NT2/D1 (cell line): ENCODE results near the gene SMIM26.
A peak's percentile ranks its signal among the peaks of the same experiment; 100 is the strongest.
"Not testable (repeated sequence)": the region's sequence is repeated elsewhere in the genome, so short reads cannot be mapped to it uniquely, and the experiment has no call there.

Experiments
- DNase-seq: peaks from one replicate; pipeline ENCODE4 v3.0.0-alpha.2; 2011; ENCODE audit warnings: low read depth, low spot score
- H3K27me3 ChIP-seq: 2 replicates; pipeline ENCODE4 v1.6.0; 2011; ENCODE audit warnings: mild to moderate bottlenecking; ENCODE audit not compliant: insufficient read length, insufficient read depth
- H3K36me3 ChIP-seq: 2 replicates; pipeline ENCODE4 v1.6.1; 2011; ENCODE audit warnings: mild to moderate bottlenecking, low read length, mixed read lengths; ENCODE audit not compliant: insufficient read depth, insufficient read length
- H3K4me1 ChIP-seq: 2 replicates; pipeline ENCODE4 v1.5.1; 2011; ENCODE audit not compliant: insufficient read depth, insufficient read length
- H3K4me3 ChIP-seq: 2 replicates; pipeline ENCODE4 v1.5.1; 2011; ENCODE audit warnings: low read depth; ENCODE audit not compliant: insufficient read length
- H3K9ac ChIP-seq: 2 replicates; pipeline ENCODE4 v1.6.0; 2011; ENCODE audit warnings: low read depth; ENCODE audit not compliant: insufficient read length
- H3K9me3 ChIP-seq: 2 replicates; pipeline ENCODE4 v1.5.1; 2011; ENCODE audit warnings: mild to moderate bottlenecking, low read length; ENCODE audit not compliant: insufficient read depth
- SUZ12 ChIP-seq: IDR thresholded peaks from 2 replicates; pipeline ENCODE4 v1.6.1; 2011; ENCODE audit not compliant: insufficient read length, insufficient read depth; ENCODE audit errors: extremely low read depth
- YY1 ChIP-seq: IDR thresholded peaks from 2 replicates; pipeline ENCODE4 v1.6.1; 2011; ENCODE audit not compliant: insufficient read length, insufficient read depth
- ZNF274 ChIP-seq: IDR thresholded peaks from 2 replicates; pipeline ENCODE4 v1.6.1; 2011; ENCODE audit warnings: mild to moderate bottlenecking, low read depth, low read length

The SMIM26 gene, protein sequence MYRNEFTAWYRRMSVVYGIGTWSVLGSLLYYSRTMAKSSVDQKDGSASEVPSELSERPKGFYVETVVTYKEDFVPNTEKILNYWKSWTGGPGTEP

DNA sequence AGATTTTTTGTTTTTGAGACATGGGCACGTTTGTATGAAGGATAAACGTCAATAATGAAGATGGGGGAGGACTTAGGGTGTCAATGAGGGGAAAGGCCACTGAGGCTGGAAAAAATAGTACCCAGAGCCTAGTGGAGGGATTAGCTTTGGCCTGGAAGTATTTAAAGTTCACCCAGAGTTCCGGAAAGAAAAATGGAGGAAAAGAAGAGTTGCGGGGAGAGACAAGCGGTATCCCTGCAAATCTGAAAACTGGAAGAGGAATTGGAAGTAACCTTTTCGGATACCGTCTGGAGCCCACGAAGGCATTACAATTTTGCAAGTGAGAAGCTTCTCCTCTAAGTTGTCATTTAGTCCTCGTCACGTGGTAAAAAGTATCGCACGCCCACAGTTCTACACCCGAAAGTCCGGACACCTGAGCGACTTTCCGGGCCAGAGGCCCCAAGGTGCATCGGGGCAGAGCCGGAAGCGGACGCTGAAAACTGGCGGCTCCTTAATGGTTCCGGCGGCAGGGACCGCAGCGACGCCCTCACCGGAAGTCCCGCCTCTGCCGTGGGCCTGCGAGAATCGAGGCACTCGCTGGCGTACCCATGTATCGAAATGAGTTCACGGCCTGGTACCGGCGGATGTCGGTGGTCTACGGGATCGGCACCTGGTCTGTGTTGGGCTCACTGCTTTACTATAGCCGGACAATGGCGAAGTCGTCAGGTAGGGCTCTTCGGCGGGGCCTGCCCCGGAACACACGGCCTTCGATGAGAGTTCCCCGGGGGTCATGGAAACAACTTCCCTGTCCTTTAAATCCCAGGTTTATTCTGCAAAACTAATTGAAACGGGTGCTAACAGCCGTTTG lies at the start of gene SMIM26:
TSS of gene SMIM26 (plus strand) at position 541 of the 847 bp plus-strand sequence. CDS start at position 588, 47 bp downstream.
- peaks cover 31% of the 10 kb centered on the region for H3K36me3 ChIP-seq
- peak; percentile 75 for DNase-seq
- TF ChIP-seq ZNF274 (no peak), YY1 (no peak), SUZ12 (no peak)

DNA sequence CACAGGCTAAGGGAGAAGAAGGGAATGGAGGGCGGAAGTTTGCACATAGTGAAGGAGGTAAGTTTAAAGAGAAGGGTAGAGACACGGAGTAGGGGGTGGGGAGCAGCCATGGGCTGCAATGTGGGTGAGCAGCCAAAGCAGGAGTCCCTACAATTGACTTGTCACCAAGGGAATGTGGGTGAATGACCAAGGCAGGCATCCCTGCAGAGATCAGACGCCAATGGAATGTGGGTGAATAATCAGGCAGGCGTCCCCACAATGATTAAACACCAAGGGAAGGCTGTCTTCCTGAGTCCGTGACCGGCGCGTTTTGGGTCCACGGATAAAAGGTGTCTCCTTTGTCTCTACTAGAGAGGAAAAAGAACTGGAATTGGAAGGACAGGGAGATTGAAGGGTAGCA lies 45.2 kb upstream of the SMIM26 start:
- H3K27me3 ChIP-seq, DNase-seq, H3K9me3 ChIP-seq, H3K9ac ChIP-seq, H3K4me1 ChIP-seq, H3K4me3 ChIP-seq: not testable (repeated sequence)
- H3K36me3 ChIP-seq: peaks cover 32% of the 10 kb centered on the region

More for the DNA sequence above, at the start of gene SMIM26:
- no peaks in the 10 kb centered on the region for H3K9me3 ChIP-seq
- peak within 1 kb of the TSS; percentile 87 for H3K4me3 ChIP-seq
- peak within 1 kb of the TSS; percentile 95 for H3K9ac ChIP-seq
- no peaks in the 10 kb centered on the region for H3K4me1 ChIP-seq
- H3K27me3 ChIP-seq: no peaks in the 10 kb centered on the region

DNA sequence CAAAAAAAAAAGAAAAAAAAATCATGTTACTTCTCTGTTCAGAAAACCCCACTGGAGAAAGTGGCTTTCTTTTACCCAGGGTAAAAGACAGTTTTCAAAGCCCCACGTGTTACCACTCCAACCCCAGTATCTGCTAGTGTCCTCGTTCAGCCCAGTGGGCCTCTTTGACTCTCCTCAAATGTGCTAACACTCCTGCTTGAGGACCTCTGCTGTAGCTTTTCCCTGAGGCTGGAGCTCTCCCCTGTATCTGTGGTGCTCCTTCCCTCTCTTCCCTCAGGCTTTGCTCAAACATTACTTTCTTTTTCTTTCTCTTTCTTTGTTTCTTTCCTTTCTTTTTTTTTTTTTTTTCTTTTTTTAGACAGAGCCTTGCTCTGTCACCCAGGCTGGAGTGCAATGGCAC lies 44.2 kb upstream of the SMIM26 start:
- Histone ChIP-seq H3K4me1 (no peaks in the 10 kb centered on the region), H3K36me3 (peaks cover 42% of the 10 kb centered on the region), H3K9ac (no peak overlapping the region), H3K27me3 (no peaks in the 10 kb centered on the region), H3K4me3 (no peak overlapping the region), H3K9me3 (no peaks in the 10 kb centered on the region)
- TF ChIP-seq SUZ12 (no peak), ZNF274 (no peak), YY1 (no peak)
- no peak for DNase-seq

DNA sequence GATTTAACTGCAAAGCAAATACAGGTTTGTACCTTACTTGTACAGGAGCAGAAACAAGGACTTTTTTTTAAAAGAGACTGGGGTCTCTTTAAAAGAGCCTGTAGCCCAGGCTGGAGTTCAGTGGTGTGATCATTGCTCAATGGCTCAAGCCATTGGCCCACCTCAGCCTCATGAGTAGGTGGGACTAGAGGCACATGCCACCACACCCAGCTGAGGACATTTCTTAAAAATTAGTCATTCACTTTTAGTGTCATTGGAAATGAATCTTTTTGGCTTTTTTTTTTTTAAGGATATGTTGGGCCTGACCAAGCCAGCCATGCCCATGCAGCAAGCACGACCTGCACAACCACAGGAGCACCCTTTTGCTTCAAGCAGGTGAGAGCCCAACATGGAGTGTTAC lies 42.6 kb upstream of the SMIM26 start:
- Histone ChIP-seq H3K4me1 (no peaks in the 10 kb centered on the region), H3K27me3 (no peaks in the 10 kb centered on the region), H3K9ac (no peak overlapping the region), H3K36me3 (peaks cover 55% of the 10 kb centered on the region), H3K9me3 (no peaks in the 10 kb centered on the region), H3K4me3 (no peak overlapping the region)
- TF ChIP-seq SUZ12: no peak
- TF ChIP-seq ZNF274: no peak
- no peak for TF ChIP-seq YY1
- no peak for DNase-seq

DNA sequence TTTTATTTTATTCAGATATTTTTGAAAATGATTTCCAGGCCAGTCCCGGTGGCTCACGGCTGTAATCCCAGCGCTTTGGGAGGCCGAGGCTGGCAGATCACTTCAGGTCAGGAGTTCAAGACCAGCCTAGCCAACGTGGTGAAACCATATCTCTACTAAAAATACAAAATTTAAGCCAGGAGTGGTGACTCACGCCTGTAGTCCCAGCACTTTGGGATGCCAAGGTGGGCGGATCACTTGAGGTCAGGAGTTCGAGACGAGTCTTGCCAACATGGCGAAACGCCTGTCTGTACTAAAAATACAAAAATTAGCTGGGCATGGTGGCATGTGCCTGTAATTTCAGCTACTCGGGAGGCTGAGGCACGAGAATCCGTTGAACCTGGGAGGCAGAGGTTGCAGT lies 40.5 kb upstream of the SMIM26 start:
- H3K4me3 ChIP-seq, H3K9ac ChIP-seq, H3K9me3 ChIP-seq, H3K4me1 ChIP-seq, H3K27me3 ChIP-seq, DNase-seq: not testable (repeated sequence)
- peaks cover 67% of the 10 kb centered on the region for H3K36me3 ChIP-seq

DNA sequence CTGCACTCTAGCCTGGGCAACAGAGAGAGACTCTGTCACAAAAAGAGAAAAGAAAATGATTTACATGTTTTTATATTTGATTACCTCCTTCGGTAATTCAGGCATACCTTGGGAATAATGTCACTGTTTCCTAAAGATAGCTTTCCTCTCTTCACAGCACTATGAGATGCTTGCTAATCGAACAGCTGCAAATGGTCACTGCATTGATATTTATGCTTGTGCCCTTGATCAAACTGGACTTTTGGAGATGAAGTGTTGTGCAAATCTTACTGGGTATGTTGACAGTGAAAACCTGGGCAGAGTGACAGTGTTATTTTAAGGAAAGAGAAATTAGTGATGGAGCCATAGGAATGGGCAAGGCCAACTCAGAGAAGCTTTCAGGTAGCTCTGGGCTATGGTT lies 39.9 kb upstream of the SMIM26 start:
- H3K4me1 ChIP-seq: no peaks in the 10 kb centered on the region
- H3K4me3 ChIP-seq: no peak overlapping the region
- no peak for TF ChIP-seq YY1
- H3K9me3 ChIP-seq: no peaks in the 10 kb centered on the region
- H3K9ac ChIP-seq: no peak overlapping the region
- DNase-seq: no peak
- H3K36me3 ChIP-seq: peaks cover 71% of the 10 kb centered on the region
- H3K27me3 ChIP-seq: no peaks in the 10 kb centered on the region

DNA sequence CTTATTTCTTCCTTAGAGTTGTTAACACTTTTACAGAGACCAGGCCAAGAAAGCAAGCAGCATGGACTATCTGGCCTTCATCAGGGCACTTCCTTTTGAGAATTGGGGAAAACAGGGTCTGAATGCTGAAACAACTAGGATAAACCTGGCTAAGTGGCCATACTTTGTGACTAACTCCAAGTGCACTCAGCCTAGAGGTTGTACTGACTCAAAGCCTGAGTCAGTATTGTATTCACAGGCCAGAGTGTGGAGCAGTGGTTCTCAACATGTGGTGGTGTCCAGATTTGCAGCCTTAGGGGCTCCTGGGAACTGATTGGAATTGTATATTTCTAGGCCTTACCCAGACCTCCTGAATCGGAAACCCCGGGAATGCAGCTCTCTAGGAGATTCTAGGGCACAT lies 39.4 kb upstream of the SMIM26 start:
- no peak for DNase-seq
- no peak overlapping the region for H3K9ac ChIP-seq
- H3K36me3 ChIP-seq: peaks cover 76% of the 10 kb centered on the region

More for the DNA sequence above, 39.4 kb upstream of the SMIM26 start:
- no peak overlapping the region for H3K4me3 ChIP-seq
- H3K27me3 ChIP-seq: no peaks in the 10 kb centered on the region
- TF ChIP-seq YY1: no peak
- TF ChIP-seq SUZ12: no peak
- TF ChIP-seq ZNF274: no peak
- no peaks in the 10 kb centered on the region for H3K9me3 ChIP-seq
- no peaks in the 10 kb centered on the region for H3K4me1 ChIP-seq
